ENCODE data around the gene TNPO2.

- no peak for TF ChIP-seq EZH2 (IDR thresholded peaks at IDR 0.05; ENCODE audit: low read length, missing control alignments)
- no peak for TF ChIP-seq CTCF (conservative IDR thresholded peaks at IDR 0.05 in 1 of 2, IDR thresholded peaks at IDR 0.05 in 1 of 2; ENCODE audit: low read depth in 1 of 2, low read length in 2 of 2)
Observed at GRCh38 chr19:12657966-12658365, 65.8 kb downstream of the TNPO2 start.
